NCI-H2107 (cell line): ENCODE data around the gene DCLK2.
"Not testable (repeated sequence)": the region's sequence is repeated elsewhere in the genome, so short reads cannot be mapped to it uniquely, and the experiment has no call there.

Experiments used
- DNase-seq: peaks from one replicate; lab custom pipeline; 2025; lab: John Stamatoyannopoulos, UW

The DCLK2 gene

GRCh38 chr4:150152766-150153165 is 74.5 kb downstream of the DCLK2 start:
- no peak for DNase-seq

GRCh38 chr4:150155391-150155790 is 77.1 kb downstream of the DCLK2 start:
- no peak for DNase-seq

- no peak for DNase-seq
These were observed 78.3 kb downstream of the DCLK2 start for GRCh38 chr4:150156543-150156942.

- DNase-seq: no peak
These were observed 79.8 kb downstream of the DCLK2 start for GRCh38 chr4:150158041-150158440.

GRCh38 chr4:150160473-150160872 is 82.2 kb downstream of the DCLK2 start:
- no peak for DNase-seq

- DNase-seq: no peak
These were observed 82.9 kb downstream of the DCLK2 start for GRCh38 chr4:150161109-150161508.

GRCh38 chr4:150162020-150162419 is 83.8 kb downstream of the DCLK2 start:
- not testable (repeated sequence) for DNase-seq

GRCh38 chr4:150164055-150164454 is 85.8 kb downstream of the DCLK2 start:
- DNase-seq: no peak

GRCh38 chr4:150164956-150165629 is 86.8 kb downstream of the DCLK2 start:
- peak; percentile 51 for DNase-seq

- no peak for DNase-seq
These were observed 88.8 kb downstream of the DCLK2 start for GRCh38 chr4:150167054-150167453.

- no peak for DNase-seq
These were observed 95.2 kb downstream of the DCLK2 start for GRCh38 chr4:150173432-150173861.

- no peak for DNase-seq
These were observed 95.7 kb downstream of the DCLK2 start for GRCh38 chr4:150173982-150174398.

GRCh38 chr4:150176547-150176946 is 98.3 kb downstream of the DCLK2 start:
- no peak for DNase-seq

GRCh38 chr4:150178161-150178560 is 99.9 kb downstream of the DCLK2 start:
- no peak for DNase-seq

- DNase-seq: no peak
These were observed 103.3 kb downstream of the DCLK2 start for GRCh38 chr4:150181536-150181935.

GRCh38 chr4:150182794-150183193 is 104.5 kb downstream of the DCLK2 start:
- no peak for DNase-seq

- not testable (repeated sequence) for DNase-seq
These were observed 106.8 kb downstream of the DCLK2 start for GRCh38 chr4:150185033-150185432.

GRCh38 chr4:150192986-150193385 is 114.7 kb downstream of the DCLK2 start:
- no peak for DNase-seq

- not testable (repeated sequence) for DNase-seq
These were observed 119.0 kb downstream of the DCLK2 start for GRCh38 chr4:150197256-150197655.

- DNase-seq: no peak
These were observed 120.8 kb downstream of the DCLK2 start for GRCh38 chr4:150199056-150199455.

GRCh38 chr4:150205016-150205415 is 126.8 kb downstream of the DCLK2 start:
- no peak for DNase-seq

GRCh38 chr4:150206265-150206664 is 128.0 kb downstream of the DCLK2 start:
- DNase-seq: no peak

GRCh38 chr4:150206954-150207353 is 128.7 kb downstream of the DCLK2 start:
- no peak for DNase-seq

- no peak for DNase-seq
These were observed 129.6 kb downstream of the DCLK2 start for GRCh38 chr4:150207871-150208270.
